ENCODE results near the gene BSPRY.

Gene BSPRY

GRCh38 chr9:113340011-113340699, 9.2 kb upstream of the BSPRY start, which contains the start of gene WDR31 (continued):
- TF ChIP-seq, protein P1, sequence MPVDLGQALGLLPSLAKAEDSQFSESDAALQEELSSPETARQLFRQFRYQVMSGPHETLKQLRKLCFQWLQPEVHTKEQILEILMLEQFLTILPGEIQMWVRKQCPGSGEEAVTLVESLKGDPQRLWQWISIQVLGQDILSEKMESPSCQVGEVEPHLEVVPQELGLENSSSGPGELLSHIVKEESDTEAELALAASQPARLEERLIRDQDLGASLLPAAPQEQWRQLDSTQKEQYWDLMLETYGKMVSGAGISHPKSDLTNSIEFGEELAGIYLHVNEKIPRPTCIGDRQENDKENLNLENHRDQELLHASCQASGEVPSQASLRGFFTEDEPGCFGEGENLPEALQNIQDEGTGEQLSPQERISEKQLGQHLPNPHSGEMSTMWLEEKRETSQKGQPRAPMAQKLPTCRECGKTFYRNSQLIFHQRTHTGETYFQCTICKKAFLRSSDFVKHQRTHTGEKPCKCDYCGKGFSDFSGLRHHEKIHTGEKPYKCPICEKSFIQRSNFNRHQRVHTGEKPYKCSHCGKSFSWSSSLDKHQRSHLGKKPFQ (tag by site-specific recombination; IDR thresholded peaks at IDR 0.05): peak; percentile 87
- TF ChIP-seq ZFP37 (tag by site-specific recombination; IDR thresholded peaks at IDR 0.05): peak; percentile 89; the same call in 1 of the 2 replicates
- TF ChIP-seq HOXA7 (CRISPR knock-in tag; IDR thresholded peaks at IDR 0.05; ENCODE audit: borderline replicate concordance): no peak
- TF ChIP-seq ZNF324 (tag by site-specific recombination; IDR thresholded peaks at IDR 0.05): peak; percentile 76
- TF ChIP-seq MYNN (tag by site-specific recombination; IDR thresholded peaks at IDR 0.05; ENCODE audit: borderline replicate concordance): no peak
- TF ChIP-seq KLF1 (tag by site-specific recombination; IDR thresholded peaks at IDR 0.05): peak; percentile 79
- TF ChIP-seq, protein P2, sequence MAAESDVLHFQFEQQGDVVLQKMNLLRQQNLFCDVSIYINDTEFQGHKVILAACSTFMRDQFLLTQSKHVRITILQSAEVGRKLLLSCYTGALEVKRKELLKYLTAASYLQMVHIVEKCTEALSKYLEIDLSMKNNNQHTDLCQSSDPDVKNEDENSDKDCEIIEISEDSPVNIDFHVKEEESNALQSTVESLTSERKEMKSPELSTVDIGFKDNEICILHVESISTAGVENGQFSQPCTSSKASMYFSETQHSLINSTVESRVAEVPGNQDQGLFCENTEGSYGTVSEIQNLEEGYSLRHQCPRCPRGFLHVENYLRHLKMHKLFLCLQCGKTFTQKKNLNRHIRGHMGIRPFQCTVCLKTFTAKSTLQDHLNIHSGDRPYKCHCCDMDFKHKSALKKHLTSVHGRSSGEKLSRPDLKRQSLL (tag by site-specific recombination; IDR thresholded peaks at IDR 0.05): peak; percentile 60
- TF ChIP-seq ZNF785 (tag by site-specific recombination; IDR thresholded peaks at IDR 0.05): no peak
- TF ChIP-seq ZNF391 (tag by site-specific recombination; IDR thresholded peaks at IDR 0.05; ENCODE audit: borderline replicate concordance, low read depth): peak; percentile 56; the same call in 1 of the 2 replicates
- no peak; the same call in none of the 2 replicates for TF ChIP-seq ZBTB10 (tag by site-specific recombination; IDR thresholded peaks at IDR 0.05)
- TF ChIP-seq, protein P3, sequence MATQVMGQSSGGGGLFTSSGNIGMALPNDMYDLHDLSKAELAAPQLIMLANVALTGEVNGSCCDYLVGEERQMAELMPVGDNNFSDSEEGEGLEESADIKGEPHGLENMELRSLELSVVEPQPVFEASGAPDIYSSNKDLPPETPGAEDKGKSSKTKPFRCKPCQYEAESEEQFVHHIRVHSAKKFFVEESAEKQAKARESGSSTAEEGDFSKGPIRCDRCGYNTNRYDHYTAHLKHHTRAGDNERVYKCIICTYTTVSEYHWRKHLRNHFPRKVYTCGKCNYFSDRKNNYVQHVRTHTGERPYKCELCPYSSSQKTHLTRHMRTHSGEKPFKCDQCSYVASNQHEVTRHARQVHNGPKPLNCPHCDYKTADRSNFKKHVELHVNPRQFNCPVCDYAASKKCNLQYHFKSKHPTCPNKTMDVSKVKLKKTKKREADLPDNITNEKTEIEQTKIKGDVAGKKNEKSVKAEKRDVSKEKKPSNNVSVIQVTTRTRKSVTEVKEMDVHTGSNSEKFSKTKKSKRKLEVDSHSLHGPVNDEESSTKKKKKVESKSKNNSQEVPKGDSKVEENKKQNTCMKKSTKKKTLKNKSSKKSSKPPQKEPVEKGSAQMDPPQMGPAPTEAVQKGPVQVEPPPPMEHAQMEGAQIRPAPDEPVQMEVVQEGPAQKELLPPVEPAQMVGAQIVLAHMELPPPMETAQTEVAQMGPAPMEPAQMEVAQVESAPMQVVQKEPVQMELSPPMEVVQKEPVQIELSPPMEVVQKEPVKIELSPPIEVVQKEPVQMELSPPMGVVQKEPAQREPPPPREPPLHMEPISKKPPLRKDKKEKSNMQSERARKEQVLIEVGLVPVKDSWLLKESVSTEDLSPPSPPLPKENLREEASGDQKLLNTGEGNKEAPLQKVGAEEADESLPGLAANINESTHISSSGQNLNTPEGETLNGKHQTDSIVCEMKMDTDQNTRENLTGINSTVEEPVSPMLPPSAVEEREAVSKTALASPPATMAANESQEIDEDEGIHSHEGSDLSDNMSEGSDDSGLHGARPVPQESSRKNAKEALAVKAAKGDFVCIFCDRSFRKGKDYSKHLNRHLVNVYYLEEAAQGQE (tag by site-specific recombination; IDR thresholded peaks at IDR 0.05): peak; percentile 57
- TF ChIP-seq, protein P4, sequence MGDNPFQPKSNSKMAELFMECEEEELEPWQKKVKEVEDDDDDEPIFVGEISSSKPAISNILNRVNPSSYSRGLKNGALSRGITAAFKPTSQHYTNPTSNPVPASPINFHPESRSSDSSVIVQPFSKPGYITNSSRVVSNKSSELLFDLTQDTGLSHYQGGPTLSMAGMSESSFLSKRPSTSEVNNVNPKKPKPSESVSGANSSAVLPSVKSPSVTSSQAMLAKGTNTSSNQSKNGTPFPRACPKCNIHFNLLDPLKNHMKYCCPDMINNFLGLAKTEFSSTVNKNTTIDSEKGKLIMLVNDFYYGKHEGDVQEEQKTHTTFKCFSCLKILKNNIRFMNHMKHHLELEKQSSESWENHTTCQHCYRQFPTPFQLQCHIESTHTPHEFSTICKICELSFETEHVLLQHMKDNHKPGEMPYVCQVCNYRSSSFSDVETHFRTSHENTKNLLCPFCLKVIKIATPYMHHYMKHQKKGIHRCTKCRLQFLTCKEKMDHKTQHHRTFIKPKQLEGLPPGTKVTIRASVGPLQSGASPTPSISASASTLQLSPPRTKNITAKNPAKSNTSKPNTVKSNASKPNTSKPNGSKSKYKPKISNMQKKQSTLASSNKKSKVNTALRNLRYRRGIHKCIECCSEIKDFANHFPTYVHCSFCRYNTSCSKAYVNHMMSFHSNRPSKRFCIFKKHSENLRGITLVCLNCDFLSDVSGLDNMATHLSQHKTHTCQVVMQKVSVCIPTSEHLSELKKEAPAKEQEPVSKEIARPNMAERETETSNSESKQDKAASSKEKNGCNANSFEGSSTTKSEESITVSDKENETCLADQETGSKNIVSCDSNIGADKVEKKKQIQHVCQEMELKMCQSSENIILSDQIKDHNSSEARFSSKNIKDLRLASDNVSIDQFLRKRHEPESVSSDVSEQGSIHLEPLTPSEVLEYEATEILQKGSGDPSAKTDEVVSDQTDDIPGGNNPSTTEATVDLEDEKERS (tag by site-specific recombination; IDR thresholded peaks at IDR 0.05): no peak
- TF ChIP-seq ZNF501 (tag by site-specific recombination; IDR thresholded peaks at IDR 0.05): peak; percentile 69; the same call in 1 of the 2 replicates
- peak; percentile 75 for TF ChIP-seq ZBTB20 (tag by site-specific recombination; IDR thresholded peaks at IDR 0.05)
- TF ChIP-seq IKZF3 (tag by site-specific recombination; IDR thresholded peaks at IDR 0.05): peak; percentile 81
- TF ChIP-seq ZNF530 (tag by site-specific recombination; IDR thresholded peaks at IDR 0.05; ENCODE audit: low read depth): no peak
- TF ChIP-seq EGR2 (tag by site-specific recombination; IDR thresholded peaks at IDR 0.05; ENCODE audit: low read depth): peak; percentile 75
- TF ChIP-seq ZNF311 (tag by site-specific recombination; IDR thresholded peaks at IDR 0.05; ENCODE audit: borderline replicate concordance): no peak
- TF ChIP-seq ZNF626 (tag by site-specific recombination; IDR thresholded peaks at IDR 0.05): no peak
- peak; percentile 88 for TF ChIP-seq GLIS2 (tag by site-specific recombination; IDR thresholded peaks at IDR 0.05)
- TF ChIP-seq KLF10 (tag by site-specific recombination; IDR thresholded peaks at IDR 0.05): peak; percentile 72; the same call in 1 of the 2 replicates
- TF ChIP-seq, protein P5, sequence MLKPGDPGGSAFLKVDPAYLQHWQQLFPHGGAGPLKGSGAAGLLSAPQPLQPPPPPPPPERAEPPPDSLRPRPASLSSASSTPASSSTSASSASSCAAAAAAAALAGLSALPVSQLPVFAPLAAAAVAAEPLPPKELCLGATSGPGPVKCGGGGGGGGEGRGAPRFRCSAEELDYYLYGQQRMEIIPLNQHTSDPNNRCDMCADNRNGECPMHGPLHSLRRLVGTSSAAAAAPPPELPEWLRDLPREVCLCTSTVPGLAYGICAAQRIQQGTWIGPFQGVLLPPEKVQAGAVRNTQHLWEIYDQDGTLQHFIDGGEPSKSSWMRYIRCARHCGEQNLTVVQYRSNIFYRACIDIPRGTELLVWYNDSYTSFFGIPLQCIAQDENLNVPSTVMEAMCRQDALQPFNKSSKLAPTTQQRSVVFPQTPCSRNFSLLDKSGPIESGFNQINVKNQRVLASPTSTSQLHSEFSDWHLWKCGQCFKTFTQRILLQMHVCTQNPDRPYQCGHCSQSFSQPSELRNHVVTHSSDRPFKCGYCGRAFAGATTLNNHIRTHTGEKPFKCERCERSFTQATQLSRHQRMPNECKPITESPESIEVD (tag by site-specific recombination; IDR thresholded peaks at IDR 0.05): no peak
- no peak for TF ChIP-seq ZNF571 (tag by site-specific recombination; IDR thresholded peaks at IDR 0.05)
